PFSK-1 (cell line): Measurements from ENCODE around the gene ARHGAP30.

Experiments
- FOXP2 ChIP-seq: optimal IDR thresholded peaks from 2 replicates; pipeline ENCODE3; 2011; ENCODE audit warnings: borderline replicate concordance, control low read depth, inconsistent platforms; ENCODE audit not compliant: insufficient read depth; ENCODE audit errors: extremely low read length, extremely low read depth
- POLR2AphosphoS5 ChIP-seq: IDR thresholded peaks from 2 replicates; pipeline ENCODE4 v1.6.1; 2012; ENCODE audit warnings: low read depth, mild to moderate bottlenecking, control low read depth, low read length, moderate library complexity
- REST ChIP-seq, 2 experiments: IDR thresholded peaks; 2 replicates each; pipeline versions ENCODE4 v1.6.1 to v1.8.0; 2011 to 2012; ENCODE audit warnings: low read depth in 2 of 2, low read length in 2 of 2, control low read depth in 1 of 2, inconsistent platforms in 1 of 2, mild to moderate bottlenecking in 1 of 2, moderate library complexity in 1 of 2; ENCODE audit not compliant: insufficient read depth in 1 of 2
- SIN3A ChIP-seq: IDR thresholded peaks from 2 replicates; pipeline ENCODE4 v1.6.1; 2012; ENCODE audit warnings: mild to moderate bottlenecking, low read length, moderate library complexity, borderline replicate concordance; ENCODE audit not compliant: insufficient read depth
- TAF1 ChIP-seq: IDR thresholded peaks from 2 replicates; pipeline ENCODE4 v1.6.1; 2012; ENCODE audit warnings: low read length, control low read depth, borderline replicate concordance; ENCODE audit not compliant: insufficient read depth

The ARHGAP30 gene

GRCh38 chr1:161099090-161099802 is 29.6 kb upstream of the ARHGAP30 start:
- TF ChIP-seq FOXP2 = no peak
- no peak for TF ChIP-seq SIN3A
- peak; percentile 13; the same call in 1 of the 2 replicates for TF ChIP-seq POLR2AphosphoS5
- TF ChIP-seq TAF1 = no peak
- TF ChIP-seq REST (IDR thresholded peaks at IDR 0.05; ENCODE audit: insufficient read depth in 1 of 2, low read depth in 2 of 2, low read length in 2 of 2) = no peak

- TF ChIP-seq TAF1 (no peak), REST (IDR thresholded peaks at IDR 0.05; ENCODE audit: insufficient read depth in 1 of 2, low read depth in 2 of 2, low read length in 2 of 2) (no peak), SIN3A (no peak), POLR2AphosphoS5 (no peak), FOXP2 (no peak)
Observed at GRCh38 chr1:161098210-161099068, 28.7 kb upstream of the ARHGAP30 start, which contains the start of gene KLHDC9. Gene KLHDC9 (plus strand): TSS chr1:161098361. CDS start chr1:161098536, 175 bp downstream.

- TF ChIP-seq FOXP2 = no peak
- no peak for TF ChIP-seq POLR2AphosphoS5
- no peak for TF ChIP-seq SIN3A
- no peak for TF ChIP-seq TAF1
- no peak for TF ChIP-seq REST (IDR thresholded peaks at IDR 0.05; ENCODE audit: insufficient read depth in 1 of 2, low read depth in 2 of 2, low read length in 2 of 2)
Observed at GRCh38 chr1:161096530-161096929, 26.8 kb upstream of the ARHGAP30 start.

GRCh38 chr1:161096015-161096414 is 26.3 kb upstream of the ARHGAP30 start:
- TF ChIP-seq SIN3A (no peak), REST (IDR thresholded peaks at IDR 0.05; ENCODE audit: insufficient read depth in 1 of 2, low read depth in 2 of 2, low read length in 2 of 2) (no peak), POLR2AphosphoS5 (no peak), FOXP2 (no peak)
